ENCODE measurements around the gene NPHP4. TPM values are rescaled to one million over a fixed set of nuclear protein-coding genes. Genes with fewer than 3 reads are reported as not detected.
A peak's percentile ranks its signal among the peaks of the same experiment; 100 is the strongest.

Gene NPHP4
- total and polyA plus RNA-seq, 9 of the 15 experiments (the other 6 are each of a cell fraction or from before 2014, with no cell fraction given) = 0.52 to 26.2 (median 6.7) TPM

DNA sequence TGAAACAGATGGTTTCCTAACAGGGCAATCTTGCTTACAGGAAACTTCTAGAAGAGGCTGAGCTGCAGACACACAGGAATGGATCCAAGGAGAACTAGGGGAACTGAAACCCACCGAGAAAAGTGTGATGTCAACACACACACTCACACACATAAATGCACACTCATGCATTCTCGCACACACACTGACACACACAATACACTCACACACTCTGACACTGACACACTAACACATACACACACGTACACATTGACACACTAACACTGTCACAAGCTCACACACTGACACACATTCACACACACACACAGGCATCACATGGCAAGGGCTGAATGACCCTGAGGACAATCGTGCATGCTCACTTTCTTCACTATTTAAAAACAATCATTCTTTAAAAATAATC lies 142.7 kb downstream of the NPHP4 start:
- intact Hi-C loops (cut with micrococcal nuclease) (no loop called here), in situ Hi-C loops (cut with MboI) (no loop called here)
- no peaks in the 10 kb centered on the region for H3K79me2 ChIP-seq (ENCODE audit: control insufficient read depth, insufficient read depth, low read length)
- H3K9me3 ChIP-seq (replicated peaks; ENCODE audit: control insufficient read depth, insufficient read depth, low read depth, low read length) = peaks cover 3% of the 10 kb centered on the region; the same call in 1 of the 2 replicates
- no peak overlapping the region for H3K27ac ChIP-seq (ENCODE audit: extremely low read depth, low read depth, low read length)
- H3K27me3 ChIP-seq (ENCODE audit: control insufficient read depth in 2 of 2, insufficient read depth in 2 of 2, low read length in 2 of 2) = peaks cover 7 to 49% of the 10 kb centered on the region in 2 experiments; a peak in 4 of 5 replicates
- TF ChIP-seq PPARD (CRISPR knock-in tag; IDR thresholded peaks at IDR 0.05) (no peak), ZNF316 (IDR thresholded peaks at IDR 0.05) (peak; percentile 42; the same call in 1 of the 2 replicates)
- WGBS (ENCODE audit: insufficient coverage, low coverage, missing lambda C conversion rate) = 0% methylated on average over 4 of the region's 4 CpGs
- no peak overlapping the region for H2AFZ ChIP-seq (ENCODE audit: low read depth, low read length)
- CTCF ChIA-PET (ENCODE audit: low intra/inter-chr PET ratio) = no interaction called here
- H3K36me3 ChIP-seq (ENCODE audit: control insufficient read depth, insufficient read depth, low read length) = no peaks in the 10 kb centered on the region
- BruUV-seq (replicated peaks) = no TSS peak
- no peaks in the 10 kb centered on the region for H3K9me1 ChIP-seq (ENCODE audit: control insufficient read depth, insufficient read depth, low read length)
- FAIRE-seq = no peak
- POLR2A ChIA-PET = no interaction called here
- no peak overlapping the region for H3K9ac ChIP-seq (ENCODE audit: insufficient read depth in 1 of 2, low read depth in 2 of 2, low read length in 2 of 2)
- H4K20me1 ChIP-seq (replicated peaks; ENCODE audit: control insufficient read depth, insufficient read depth, low read length) = peaks cover 26% of the 10 kb centered on the region
- H3K4me3 ChIP-seq = no peak overlapping the region
- DNase-seq (ENCODE audit: extremely low read depth in 1 of 4, low spot score in 3 of 4) = no peak
- no peak overlapping the region for H3K4me2 ChIP-seq (ENCODE audit: insufficient read depth, low read length)
- peaks cover 0 to 4% of the 10 kb centered on the region in 2 experiments; a peak in 1 of 5 replicates for H3K4me1 ChIP-seq (replicated peaks in 1 of 2; ENCODE audit: control insufficient read depth in 2 of 2, insufficient read depth in 2 of 2, low read length in 2 of 2)
- ATAC-seq = no peak

DNA sequence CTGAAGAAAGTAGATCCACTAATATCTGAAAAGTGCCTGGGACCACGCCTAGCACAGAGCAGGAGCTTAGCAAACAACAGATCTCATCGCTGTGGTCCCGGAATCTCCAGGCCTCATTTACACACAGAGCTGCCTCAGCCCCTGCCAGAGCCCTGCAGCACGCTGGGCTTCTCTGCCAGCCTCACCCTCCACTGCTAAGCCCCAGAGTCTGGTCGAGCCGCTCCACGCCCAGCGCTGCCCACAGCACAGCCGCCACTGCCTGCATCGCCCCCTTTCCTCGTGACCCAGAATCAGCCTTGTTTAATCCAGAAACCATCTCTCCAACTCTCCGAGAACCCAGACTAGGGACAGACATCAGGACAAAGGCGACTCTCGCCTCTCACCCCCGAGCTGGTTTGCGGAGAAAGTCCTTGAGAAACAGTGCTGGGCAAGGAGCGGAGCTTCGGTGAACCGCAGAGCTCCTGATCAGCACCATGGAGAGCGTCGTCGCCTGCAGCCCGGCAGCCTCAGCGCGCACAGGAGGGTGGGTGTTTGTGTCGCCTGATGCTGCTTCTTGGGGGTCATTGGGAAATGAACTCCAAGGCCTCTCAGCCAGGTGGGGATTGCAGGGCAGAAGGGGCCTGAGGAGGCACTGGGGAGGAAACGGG lies 145.1 kb downstream of the NPHP4 start:
- ChIA-PET CTCF (ENCODE audit: low intra/inter-chr PET ratio) (no interaction called here), POLR2A (interaction anchor here (0.6 to 0.9 kb wide), 2 partner anchors 10 to 19 kb away, joined by 3 read pairs; no protein-coding TSS in a partner anchor)
- no TSS peak for BruUV-seq (replicated peaks)
- FAIRE-seq = peak; percentile 84
- H3K27ac ChIP-seq (ENCODE audit: extremely low read depth, low read depth, low read length) = no peak overlapping the region
- peaks cover 0 to 4% of the 10 kb centered on the region in 2 experiments; a peak in 1 of 5 replicates for H3K4me1 ChIP-seq (replicated peaks in 1 of 2; ENCODE audit: control insufficient read depth in 2 of 2, insufficient read depth in 2 of 2, low read length in 2 of 2)
- ATAC-seq = peak; percentile 90
- H3K4me3 ChIP-seq = no peak overlapping the region
- H3K9ac ChIP-seq (ENCODE audit: insufficient read depth in 1 of 2, low read depth in 2 of 2, low read length in 2 of 2) = no peak overlapping the region
- no peaks in the 10 kb centered on the region for H3K36me3 ChIP-seq (ENCODE audit: control insufficient read depth, insufficient read depth, low read length)
- peaks cover 34% of the 10 kb centered on the region for H4K20me1 ChIP-seq (replicated peaks; ENCODE audit: control insufficient read depth, insufficient read depth, low read length)
- H3K27me3 ChIP-seq (ENCODE audit: control insufficient read depth in 2 of 2, insufficient read depth in 2 of 2, low read length in 2 of 2) = peaks cover 12 to 66% of the 10 kb centered on the region in 2 experiments; a peak in 4 of 5 replicates
- in situ Hi-C loops (cut with MboI) (no loop called here), intact Hi-C loops (cut with micrococcal nuclease) (no loop called here)
- H3K9me3 ChIP-seq (replicated peaks; ENCODE audit: control insufficient read depth, insufficient read depth, low read depth, low read length) = no peaks in the 10 kb centered on the region
- peak; percentile 70 to 87 (median 82) for DNase-seq (ENCODE audit: extremely low read depth in 1 of 4, low spot score in 3 of 4)
- no peaks in the 10 kb centered on the region for H3K79me2 ChIP-seq (ENCODE audit: control insufficient read depth, insufficient read depth, low read length)
- no peak overlapping the region for H3K4me2 ChIP-seq (ENCODE audit: insufficient read depth, low read length)
- no peak overlapping the region for H2AFZ ChIP-seq (ENCODE audit: low read depth, low read length)
- no peaks in the 10 kb centered on the region for H3K9me1 ChIP-seq (ENCODE audit: control insufficient read depth, insufficient read depth, low read length)
- WGBS (ENCODE audit: insufficient coverage, low coverage, missing lambda C conversion rate) = 17% methylated on average over 27 of the region's 27 CpGs
- TF ChIP-seq NR1H2 (CRISPR knock-in tag; IDR thresholded peaks at IDR 0.05) = no peak
- TF ChIP-seq SRF (CRISPR knock-in tag; IDR thresholded peaks at IDR 0.05) = 0 out of 4 replicates have a peak, but pooled peaks of 1 of the 2 experiments have one; percentile 48
- TF ChIP-seq ZNF184 (CRISPR knock-in tag; IDR thresholded peaks at IDR 0.05) = no peak
- TF ChIP-seq MTA2 (IDR thresholded peaks at IDR 0.05; ENCODE audit: low read depth) = no peak
- TF ChIP-seq, protein P1, sequence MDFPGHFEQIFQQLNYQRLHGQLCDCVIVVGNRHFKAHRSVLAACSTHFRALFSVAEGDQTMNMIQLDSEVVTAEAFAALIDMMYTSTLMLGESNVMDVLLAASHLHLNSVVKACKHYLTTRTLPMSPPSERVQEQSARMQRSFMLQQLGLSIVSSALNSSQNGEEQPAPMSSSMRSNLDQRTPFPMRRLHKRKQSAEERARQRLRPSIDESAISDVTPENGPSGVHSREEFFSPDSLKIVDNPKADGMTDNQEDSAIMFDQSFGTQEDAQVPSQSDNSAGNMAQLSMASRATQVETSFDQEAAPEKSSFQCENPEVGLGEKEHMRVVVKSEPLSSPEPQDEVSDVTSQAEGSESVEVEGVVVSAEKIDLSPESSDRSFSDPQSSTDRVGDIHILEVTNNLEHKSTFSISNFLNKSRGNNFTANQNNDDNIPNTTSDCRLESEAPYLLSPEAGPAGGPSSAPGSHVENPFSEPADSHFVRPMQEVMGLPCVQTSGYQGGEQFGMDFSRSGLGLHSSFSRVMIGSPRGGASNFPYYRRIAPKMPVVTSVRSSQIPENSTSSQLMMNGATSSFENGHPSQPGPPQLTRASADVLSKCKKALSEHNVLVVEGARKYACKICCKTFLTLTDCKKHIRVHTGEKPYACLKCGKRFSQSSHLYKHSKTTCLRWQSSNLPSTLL (IDR thresholded peaks at IDR 0.05) = no peak
- TF ChIP-seq FOXA3 (CRISPR knock-in tag; conservative IDR thresholded peaks at IDR 0.05 in 1 of 2, IDR thresholded peaks at IDR 0.05 in 1 of 2) = no peak
- TF ChIP-seq STAT5B (CRISPR knock-in tag; IDR thresholded peaks at IDR 0.05) = no peak
- TF ChIP-seq MIER1 (IDR thresholded peaks at IDR 0.05; ENCODE audit: low read depth) = peak; percentile 95
- no peak for TF ChIP-seq TAF15 (IDR thresholded peaks at IDR 0.05; ENCODE audit: low read depth, low read length)
- TF ChIP-seq PHF20 (IDR thresholded peaks at IDR 0.05; ENCODE audit: partially characterized antibody) = no peak
